Measurements from ENCODE around the gene SLC5A4.

DNA sequence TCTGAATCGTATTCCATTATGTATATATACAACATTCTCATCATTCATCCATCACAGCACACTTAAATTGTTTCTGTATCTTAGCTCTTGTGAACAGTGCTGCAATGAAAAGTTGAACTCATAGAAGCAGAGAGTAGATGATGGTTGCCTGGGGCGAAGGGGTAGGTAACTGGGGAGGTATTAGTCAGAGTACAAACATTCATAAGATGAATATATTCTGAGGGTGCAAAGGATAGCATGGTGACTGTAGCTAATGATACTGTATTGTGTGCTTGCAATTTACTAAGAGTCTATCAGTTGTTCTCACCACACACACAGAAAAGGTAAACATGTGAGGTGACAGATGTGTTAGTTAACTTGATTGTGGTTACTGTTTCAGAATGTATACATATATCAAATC lies 37.7 kb downstream of the SLC5A4 start:
- TF ChIP-seq, protein P1, sequence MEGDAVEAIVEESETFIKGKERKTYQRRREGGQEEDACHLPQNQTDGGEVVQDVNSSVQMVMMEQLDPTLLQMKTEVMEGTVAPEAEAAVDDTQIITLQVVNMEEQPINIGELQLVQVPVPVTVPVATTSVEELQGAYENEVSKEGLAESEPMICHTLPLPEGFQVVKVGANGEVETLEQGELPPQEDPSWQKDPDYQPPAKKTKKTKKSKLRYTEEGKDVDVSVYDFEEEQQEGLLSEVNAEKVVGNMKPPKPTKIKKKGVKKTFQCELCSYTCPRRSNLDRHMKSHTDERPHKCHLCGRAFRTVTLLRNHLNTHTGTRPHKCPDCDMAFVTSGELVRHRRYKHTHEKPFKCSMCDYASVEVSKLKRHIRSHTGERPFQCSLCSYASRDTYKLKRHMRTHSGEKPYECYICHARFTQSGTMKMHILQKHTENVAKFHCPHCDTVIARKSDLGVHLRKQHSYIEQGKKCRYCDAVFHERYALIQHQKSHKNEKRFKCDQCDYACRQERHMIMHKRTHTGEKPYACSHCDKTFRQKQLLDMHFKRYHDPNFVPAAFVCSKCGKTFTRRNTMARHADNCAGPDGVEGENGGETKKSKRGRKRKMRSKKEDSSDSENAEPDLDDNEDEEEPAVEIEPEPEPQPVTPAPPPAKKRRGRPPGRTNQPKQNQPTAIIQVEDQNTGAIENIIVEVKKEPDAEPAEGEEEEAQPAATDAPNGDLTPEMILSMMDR (IDR thresholded peaks at IDR 0.05; ENCODE audit: insufficient read depth, low read length, poor library complexity, severe bottlenecking) = no peak
- no peak for TF ChIP-seq EZH2phosphoT487 (conservative IDR thresholded peaks at IDR 0.05; ENCODE audit: low read length)

Measured in SU-DHL-6 (cell line).